GM19372 (cell line): ENCODE results near the gene SEC14L5.

Source experiments
- ATAC-seq: cut with Tn5 transposase; IDR thresholded peaks from one replicate; pipeline ENCODE4 v1.9.1; 2021; ENCODE audit warnings: mild to moderate bottlenecking, low read depth, moderate library complexity; ENCODE audit not compliant: unreplicated experiment

Gene SEC14L5

DNA sequence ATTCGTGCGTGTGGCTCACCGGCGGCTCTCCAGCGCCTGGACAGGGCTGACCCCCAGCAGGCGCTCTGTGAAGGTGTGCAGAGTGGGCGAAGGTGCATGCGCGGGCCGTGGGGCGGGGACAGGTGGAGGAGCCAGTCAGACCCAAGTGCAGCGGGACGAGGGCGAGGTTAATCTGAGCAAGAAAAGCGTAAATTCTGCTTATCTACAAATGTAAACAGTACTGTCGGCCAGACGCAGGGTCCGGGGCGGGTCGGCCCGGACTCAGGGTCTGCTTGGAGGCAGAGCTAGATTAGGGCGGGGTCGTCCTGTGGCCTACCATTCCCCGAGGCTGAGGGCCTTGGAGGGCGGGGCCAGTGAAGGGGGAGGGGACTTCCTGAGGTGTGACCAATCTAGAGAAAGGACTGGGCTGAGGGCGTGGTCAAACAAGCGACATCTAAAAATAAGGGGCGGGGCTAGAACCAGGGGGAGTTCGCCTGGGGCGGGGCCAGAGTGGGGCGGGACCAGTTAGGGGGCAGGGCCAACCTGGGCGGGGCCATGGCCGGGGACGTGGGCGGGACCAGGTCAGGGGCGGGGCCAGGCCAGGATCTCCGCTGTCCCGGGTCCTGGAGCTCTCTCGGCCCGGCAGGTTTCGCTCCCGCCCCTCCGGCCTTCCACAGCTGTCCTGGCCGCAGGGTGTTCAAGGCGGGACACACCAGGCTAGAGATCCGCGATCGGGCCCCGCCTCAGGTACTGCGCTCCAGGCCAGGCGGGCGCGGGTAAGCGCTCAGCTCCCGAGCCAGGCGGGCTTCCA, at the start of gene SEC14L5:
SEC14L5 (plus strand) TSS at position 611 of the 790 bp plus-strand sequence. CDS start 994 bp downstream, outside the sequence.
- ATAC-seq, result peak; percentile 66

DNA sequence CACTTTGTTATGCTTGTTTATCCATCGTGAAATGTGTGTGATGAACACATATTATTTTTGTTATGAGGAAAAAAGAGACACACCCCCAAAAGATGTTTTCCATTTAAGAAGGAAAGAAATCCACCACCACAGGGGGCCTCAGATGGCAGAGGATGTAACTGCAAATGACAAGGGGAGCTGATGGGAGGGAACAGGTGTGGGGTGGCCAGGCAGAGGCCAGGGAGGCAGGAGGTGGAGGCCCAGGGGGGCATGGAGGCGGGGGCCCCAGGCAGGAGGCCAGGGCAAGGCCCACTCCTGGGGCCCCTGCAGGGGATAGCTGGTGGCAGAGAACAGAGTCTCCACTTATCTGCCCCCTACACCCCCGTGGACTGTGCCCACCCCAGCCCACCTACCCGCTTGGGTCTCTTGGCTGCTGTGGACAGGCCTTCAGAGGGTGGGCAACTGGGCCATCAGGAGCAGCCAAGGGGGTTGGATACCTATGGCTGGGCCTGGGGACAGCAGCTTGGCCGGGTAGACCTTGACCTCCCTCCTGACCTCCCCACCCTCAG, 49.2 kb upstream of the SEC14L5 start:
- no peak for ATAC-seq

DNA sequence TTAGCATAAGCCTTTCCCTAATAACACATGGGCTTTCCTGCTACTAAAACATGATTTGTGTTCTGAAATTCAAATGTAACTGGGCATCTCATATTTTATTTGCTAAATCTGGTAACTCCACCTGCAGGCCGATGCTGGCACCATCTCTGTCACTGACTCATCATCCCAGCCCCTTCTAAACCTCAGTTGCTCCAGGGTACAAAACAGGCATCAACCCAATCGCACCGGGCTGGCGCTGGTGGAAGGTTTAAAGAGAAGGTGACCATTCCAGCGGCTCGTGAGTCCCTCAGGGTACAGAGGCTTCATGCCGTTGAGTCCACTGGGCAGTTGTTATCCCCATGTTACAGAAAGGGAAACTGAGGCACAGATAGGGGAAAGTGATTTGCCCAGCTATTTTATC, 48.3 kb upstream of the SEC14L5 start:
- no peak for ATAC-seq

DNA sequence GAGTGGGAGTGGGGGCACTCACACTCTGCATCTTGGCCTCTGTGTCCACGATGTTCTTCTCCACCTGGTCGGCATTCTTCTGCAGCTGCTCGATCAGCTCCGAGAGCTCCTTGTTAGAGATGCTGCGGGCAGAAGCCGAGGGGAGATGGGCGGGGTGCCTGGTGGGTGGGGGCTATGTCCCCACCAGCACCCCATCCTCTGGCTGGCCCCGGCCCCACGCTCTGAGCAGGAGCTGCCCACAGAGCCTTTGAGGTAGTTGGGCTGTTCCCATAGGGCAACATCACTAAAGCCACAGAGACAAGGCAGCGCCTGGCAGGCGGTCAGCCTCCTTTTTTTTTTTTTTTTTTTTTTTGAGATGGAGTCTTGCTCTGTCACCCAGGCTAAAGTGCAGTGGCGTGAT, 47.3 kb upstream of the SEC14L5 start:
- no peak for ATAC-seq

DNA sequence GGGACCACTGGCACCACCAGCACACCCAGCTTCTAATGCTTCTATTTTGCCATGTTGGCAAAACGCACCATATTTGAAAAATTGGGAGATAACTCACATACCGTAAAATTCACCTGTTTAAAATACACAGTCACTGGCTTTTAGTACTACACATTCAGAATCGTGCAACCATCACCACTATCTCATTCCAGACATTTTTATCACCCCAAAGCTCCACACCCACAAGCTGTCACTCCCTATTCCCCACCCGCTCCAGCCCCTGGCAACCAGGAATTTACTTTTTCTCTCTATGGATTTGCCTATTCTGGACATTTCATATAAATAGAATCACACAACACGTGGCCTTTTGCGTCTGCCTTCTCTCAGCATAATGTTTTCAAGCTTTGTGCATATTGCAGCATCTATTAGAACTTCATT, 46.2 kb upstream of the SEC14L5 start:
- ATAC-seq, result no peak

- no peak for ATAC-seq
Observed at GRCh38 chr16:4913130-4913773, 44.9 kb upstream of the SEC14L5 start.

- no peak for ATAC-seq
Observed at GRCh38 chr16:4913774-4914525, 44.2 kb upstream of the SEC14L5 start.

GRCh38 chr16:4914528-4915225, 43.5 kb upstream of the SEC14L5 start:
- no peak for ATAC-seq

DNA sequence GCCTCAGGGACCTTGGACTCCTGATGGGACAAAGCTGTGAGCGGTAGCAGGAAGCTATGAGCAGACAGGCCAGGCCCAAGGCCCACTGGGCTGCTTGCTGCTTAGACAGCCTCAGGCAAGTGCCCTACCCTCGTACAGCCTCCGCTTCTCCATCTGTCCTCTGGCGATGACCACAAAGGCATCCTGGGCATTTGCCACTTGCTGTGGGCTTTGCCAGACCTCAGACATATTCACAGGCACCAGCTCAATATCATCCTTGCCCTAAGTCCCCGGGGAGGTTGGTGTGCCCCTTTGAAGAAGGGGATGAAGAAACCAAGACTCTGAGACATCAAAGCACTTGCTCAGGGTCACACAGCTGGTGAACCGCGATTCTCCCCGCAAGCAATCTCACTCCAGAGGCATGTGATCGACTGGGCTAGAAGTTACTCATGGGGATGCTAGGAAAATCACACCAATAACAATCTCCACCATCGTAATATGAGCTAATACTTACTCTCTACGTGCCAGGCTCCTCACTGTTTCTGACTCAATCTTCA, 42.8 kb upstream of the SEC14L5 start:
- no peak for ATAC-seq

DNA sequence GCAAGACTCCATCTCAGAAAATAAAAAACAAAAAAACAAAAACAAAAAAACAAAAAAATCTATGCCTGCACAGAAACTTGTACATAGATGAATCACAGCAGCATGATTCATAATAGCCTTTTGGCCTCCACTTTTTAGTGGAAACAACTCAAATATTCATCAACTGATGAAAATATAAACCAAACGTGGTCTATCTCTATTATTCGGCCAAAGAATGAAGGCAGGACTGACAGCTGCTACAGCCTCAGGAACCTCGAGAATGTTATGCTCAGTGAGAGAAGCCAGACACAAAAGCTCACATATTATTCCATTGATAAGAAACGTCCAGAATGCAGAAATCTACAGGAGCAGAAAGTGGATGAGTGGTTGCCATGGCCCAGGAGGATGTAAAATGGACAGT, 41.0 kb upstream of the SEC14L5 start:
- ATAC-seq, result no peak

GRCh38 chr16:4918781-4919251, 39.3 kb upstream of the SEC14L5 start:
- no peak for ATAC-seq

- no peak for ATAC-seq
Observed at GRCh38 chr16:4920826-4921225, 37.3 kb upstream of the SEC14L5 start.

DNA sequence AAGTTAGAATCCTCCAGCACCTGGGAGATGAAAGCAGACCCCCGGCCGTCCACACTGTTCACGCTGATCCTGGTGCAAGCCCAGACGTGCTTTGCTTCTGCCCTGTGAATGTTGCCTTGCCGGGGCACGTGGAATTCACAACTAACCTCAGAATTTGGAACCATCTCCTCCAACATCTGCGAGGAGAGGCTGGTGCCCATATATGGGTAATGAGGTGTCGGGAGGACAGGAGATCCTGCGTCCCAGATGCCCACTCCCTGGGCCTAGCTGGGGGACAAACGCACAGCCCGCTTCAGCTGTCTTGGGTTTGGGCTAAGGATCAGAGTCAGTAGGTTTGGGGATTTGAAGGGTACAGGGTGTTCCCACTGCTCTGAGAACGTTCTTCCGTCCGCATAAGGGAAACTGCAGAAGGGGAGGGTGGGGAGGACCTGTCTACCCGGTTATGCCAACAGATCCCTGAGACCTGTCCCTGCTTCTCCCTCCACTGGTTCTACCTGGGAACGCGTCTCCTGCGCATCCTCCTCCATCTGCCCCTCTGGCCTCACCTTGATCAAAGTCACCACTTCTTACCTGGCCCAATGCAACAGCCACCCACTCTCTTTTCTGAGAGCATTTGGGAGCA, 35.3 kb upstream of the SEC14L5 start:
- ATAC-seq, result no peak

DNA sequence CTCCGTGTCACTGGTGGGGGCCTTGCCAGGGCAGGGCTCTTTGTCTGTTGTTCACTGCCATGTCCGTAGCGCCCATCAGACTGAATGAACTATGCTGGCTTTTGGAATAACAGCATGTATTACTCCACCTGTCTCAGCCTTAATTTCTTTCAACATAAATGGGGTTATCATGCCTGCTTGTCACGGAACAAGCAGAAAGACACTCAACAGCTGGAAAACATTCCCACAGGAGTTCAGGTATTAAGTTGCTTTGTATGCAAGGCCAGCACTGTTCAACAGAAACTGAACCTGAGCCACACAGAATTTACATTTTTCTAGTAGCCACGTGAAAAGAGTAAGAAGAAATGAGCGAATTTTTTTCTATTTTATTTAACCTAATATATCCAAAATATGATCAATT, 34.3 kb upstream of the SEC14L5 start:
- ATAC-seq, result no peak

- no peak for ATAC-seq
Observed at GRCh38 chr16:4924593-4925292, 33.4 kb upstream of the SEC14L5 start.

- ATAC-seq, result no peak
Observed at GRCh38 chr16:4925293-4925607, 32.9 kb upstream of the SEC14L5 start.

DNA sequence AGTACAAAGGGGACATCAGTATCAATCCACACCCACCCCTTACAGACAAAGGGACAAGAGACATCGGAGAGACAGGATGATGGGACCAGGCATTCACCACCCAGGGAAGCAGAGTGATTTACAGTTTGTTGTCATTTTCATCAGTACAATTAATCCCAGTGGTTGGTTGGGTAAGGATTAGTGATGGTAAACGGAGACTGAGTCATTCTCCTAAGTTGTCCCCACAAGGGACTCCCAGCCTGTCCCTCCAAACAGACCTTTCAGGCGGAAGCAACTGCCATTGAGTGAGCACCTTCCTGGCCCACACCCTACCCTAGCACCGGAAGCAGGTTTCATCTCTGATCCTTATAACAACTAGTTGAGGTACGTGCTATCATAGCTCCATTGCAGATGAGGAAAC, 32.3 kb upstream of the SEC14L5 start:
- no peak for ATAC-seq

DNA sequence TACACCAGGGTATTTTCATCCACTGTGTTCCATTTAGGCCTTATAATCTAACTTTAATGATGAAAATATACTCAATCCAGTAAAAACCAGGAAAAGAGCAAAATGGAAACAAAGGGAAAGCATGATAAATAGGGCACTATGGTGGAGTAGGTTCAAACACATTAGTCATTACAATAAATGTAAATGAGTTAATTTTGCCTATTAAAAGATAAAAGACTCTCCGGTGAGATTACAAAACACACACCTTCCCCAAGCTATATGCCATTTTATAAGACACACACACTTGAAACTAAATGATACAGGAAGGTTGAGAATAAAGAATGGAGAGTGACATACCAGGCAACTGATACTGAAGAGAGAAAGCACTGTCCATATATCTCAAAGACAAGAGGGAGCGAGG, 31.2 kb upstream of the SEC14L5 start:
- ATAC-seq, result no peak

DNA sequence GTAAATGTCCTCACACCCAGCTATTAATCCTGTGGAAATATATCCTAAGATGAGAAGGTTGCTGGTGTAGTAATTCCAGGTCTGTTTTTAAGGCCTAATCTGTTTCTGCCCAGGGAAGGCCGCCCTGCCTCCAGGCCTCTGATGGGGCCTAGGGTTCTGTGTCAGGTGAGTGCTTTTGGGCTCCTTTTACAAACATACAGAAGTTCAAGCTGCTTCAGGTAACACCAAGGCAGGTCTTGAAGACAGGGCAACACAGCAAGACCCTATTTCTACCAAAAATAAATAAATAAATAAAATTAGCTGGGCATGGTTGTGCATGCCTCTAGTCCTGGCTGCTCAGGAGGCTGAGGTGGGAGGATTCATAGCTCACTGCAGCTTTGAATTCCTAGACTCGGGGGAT, 30.5 kb upstream of the SEC14L5 start:
- no peak for ATAC-seq
